Measurements from ENCODE around the gene NRG3. TPM values are rescaled to one million over a fixed set of nuclear protein-coding genes. Genes with fewer than 3 reads are reported as not detected.

NRG3 gene
- total and polyA plus RNA-seq, 8 donors, result 0.14 to 0.59 (median 0.25) TPM; not detected in 2

DNA sequence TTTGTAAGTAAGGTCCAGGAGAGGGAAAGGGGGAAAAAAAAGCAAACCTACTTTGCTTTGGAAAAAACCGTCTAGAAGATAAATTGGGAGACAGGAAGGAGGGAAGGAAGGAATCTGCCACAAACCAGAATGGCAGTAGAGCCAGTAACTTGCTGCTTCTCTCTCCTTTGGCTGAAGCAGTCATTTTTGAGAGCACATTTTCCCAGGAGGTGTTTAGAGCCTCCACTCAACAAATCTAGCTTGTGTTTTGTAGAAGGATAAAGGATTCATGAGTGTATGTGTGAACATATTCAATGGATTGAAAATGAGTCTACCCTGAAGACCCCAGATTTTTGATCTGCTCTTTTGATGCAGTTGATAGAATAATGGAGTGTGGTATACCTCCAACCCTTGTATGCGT is 2.6 kb downstream of the NRG3 start:
- Histone ChIP-seq H3K27ac (no peak overlapping the region), H3K4me3 (no peak overlapping the region), H3K9me3 (no peaks in the 10 kb centered on the region), H3K27me3 (peaks cover 0 to 27% (median 0%) of the 10 kb centered on the region in 4 donors), H3K4me1 (peaks cover 0 to 6% (median 0%) of the 10 kb centered on the region in 3 donors), H3K36me3 (no peaks in the 10 kb centered on the region)
- intact Hi-C loops (cut with DNase I), result no loop called here
- TF ChIP-seq, protein P1, sequence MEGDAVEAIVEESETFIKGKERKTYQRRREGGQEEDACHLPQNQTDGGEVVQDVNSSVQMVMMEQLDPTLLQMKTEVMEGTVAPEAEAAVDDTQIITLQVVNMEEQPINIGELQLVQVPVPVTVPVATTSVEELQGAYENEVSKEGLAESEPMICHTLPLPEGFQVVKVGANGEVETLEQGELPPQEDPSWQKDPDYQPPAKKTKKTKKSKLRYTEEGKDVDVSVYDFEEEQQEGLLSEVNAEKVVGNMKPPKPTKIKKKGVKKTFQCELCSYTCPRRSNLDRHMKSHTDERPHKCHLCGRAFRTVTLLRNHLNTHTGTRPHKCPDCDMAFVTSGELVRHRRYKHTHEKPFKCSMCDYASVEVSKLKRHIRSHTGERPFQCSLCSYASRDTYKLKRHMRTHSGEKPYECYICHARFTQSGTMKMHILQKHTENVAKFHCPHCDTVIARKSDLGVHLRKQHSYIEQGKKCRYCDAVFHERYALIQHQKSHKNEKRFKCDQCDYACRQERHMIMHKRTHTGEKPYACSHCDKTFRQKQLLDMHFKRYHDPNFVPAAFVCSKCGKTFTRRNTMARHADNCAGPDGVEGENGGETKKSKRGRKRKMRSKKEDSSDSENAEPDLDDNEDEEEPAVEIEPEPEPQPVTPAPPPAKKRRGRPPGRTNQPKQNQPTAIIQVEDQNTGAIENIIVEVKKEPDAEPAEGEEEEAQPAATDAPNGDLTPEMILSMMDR (IDR thresholded peaks at IDR 0.05), result no peak
- 45 to 67% methylated on average over 2 of the region's 2 CpGs for WGBS, 2 donors
- DNase-seq (no peak), ATAC-seq (no peak), FAIRE-seq (no peak)

DNA sequence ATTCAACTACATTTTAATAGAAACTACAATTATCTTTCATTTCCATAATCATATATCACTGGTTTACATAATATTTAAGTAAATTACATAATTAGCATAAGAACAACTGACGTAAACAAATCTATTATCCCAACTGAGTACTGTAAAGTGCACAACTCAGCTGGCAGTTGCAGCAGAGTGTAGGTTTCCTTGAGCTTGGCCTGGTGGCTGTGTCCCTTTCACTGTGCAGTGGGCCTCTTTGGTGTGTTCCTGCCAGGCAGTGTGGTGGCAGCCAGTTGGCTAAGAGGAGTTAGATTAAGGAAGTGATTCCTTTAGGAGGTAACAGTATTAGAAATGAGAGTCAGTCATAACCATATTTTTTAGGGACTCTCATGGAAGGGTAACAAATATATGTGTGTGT is 7.0 kb downstream of the NRG3 start:
- no peaks in the 10 kb centered on the region for H3K9me3 ChIP-seq
- H3K27ac ChIP-seq, result no peak overlapping the region
- FAIRE-seq (no peak), ATAC-seq (no peak), DNase-seq (no peak)
- H3K4me3 ChIP-seq, result no peak overlapping the region
- no peaks in the 10 kb centered on the region for H3K4me1 ChIP-seq
- peaks cover 0 to 3% (median 0%) of the 10 kb centered on the region in 4 donors for H3K27me3 ChIP-seq
- TF ChIP-seq, protein P1 (IDR thresholded peaks at IDR 0.05), result no peak
- no peaks in the 10 kb centered on the region for H3K36me3 ChIP-seq
- 86 to 87% methylated on average over 1 of the region's 1 CpG for whole genome bisulfite sequencing, 2 donors
- intact Hi-C loops (cut with DNase I), result no loop called here

DNA sequence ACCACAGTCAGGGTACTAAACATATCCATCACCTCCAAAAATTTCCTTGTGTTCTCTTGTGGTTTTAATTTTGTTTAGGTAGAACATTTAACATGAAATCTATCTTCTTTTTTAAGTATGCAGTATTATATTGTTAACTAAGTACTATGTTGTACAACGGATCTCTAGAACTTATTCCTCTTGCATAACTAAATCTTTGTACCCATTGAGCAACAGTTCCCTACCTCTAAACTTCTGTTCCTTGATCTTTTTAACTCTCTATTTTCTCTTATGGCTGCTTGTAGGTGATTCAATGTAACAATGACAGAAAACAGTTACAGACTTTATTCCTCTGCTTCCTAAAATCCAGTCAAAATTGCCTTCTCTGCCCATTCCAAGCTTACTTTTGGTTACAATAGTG is 9.9 kb downstream of the NRG3 start:
- no peak overlapping the region for H3K4me3 ChIP-seq
- no peaks in the 10 kb centered on the region for H3K36me3 ChIP-seq
- no peak for ATAC-seq
- no peaks in the 10 kb centered on the region for H3K9me3 ChIP-seq
- TF ChIP-seq, protein P1 (IDR thresholded peaks at IDR 0.05), result no peak
- WGBS, 2 donors, result 91 to 97% methylated on average over 1 of the region's 1 CpG
- no peak overlapping the region for H3K27ac ChIP-seq
- no peaks in the 10 kb centered on the region for H3K27me3 ChIP-seq
- FAIRE-seq, result no peak
- intact Hi-C loops (cut with DNase I), result no loop called here
- no peak for DNase-seq
- H3K4me1 ChIP-seq, result no peaks in the 10 kb centered on the region

DNA sequence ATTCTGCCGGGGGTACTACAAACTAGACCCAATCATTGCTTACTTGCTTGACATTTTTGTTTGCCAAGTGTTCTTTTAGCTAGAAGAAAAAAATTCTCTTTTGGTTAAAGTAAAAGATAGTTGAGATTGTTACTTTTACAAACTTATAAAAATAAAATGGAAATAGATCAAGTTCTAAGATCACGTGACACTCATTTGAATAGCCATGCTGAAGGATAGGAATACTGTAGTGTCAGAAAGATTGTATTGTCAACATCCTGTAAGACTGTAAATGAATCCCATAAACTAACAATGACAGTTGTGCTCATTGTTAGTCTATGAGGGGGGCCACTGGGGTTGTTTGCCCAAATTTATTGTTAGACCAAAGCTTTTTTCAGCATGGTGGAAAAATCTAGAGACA is 10.5 kb downstream of the NRG3 start:
- WGBS, 2 donors, result 68 to 88% methylated on average over 2 of the region's 2 CpGs
- Histone ChIP-seq H3K27ac (no peak overlapping the region), H3K36me3 (no peaks in the 10 kb centered on the region), H3K4me3 (no peak overlapping the region), H3K27me3 (no peaks in the 10 kb centered on the region), H3K4me1 (no peaks in the 10 kb centered on the region), H3K9me3 (no peaks in the 10 kb centered on the region)
- ATAC-seq (no peak), FAIRE-seq (no peak), DNase-seq (no peak)
- TF ChIP-seq, protein P1 (IDR thresholded peaks at IDR 0.05), result no peak
- intact Hi-C loops (cut with DNase I), result no loop called here

DNA sequence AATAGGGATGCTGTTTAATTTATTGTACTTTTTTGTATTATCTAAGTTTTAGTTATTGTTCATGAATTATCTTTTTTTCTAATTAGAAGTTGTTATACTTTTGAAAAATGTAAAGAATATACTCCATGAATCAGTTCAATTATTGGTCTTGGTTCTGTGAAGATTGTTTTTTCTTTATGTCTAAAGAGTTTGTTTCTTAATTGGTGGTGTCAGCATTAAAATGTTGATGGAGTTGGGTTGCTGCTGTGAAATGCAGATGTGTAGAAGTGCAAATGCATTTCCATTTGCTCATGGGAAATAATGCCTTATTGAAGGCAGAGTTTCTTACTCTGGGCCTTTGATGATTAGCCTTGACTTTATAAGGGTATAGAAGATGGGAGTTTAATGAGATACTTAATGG is 11.9 kb downstream of the NRG3 start:
- intact Hi-C loops (cut with DNase I), result no loop called here
- FAIRE-seq, result no peak

More for the DNA sequence above, 11.9 kb downstream of the NRG3 start:
- Histone ChIP-seq H3K9me3 (no peaks in the 10 kb centered on the region), H3K36me3 (no peaks in the 10 kb centered on the region), H3K4me3 (no peak overlapping the region), H3K27me3 (no peaks in the 10 kb centered on the region), H3K4me1 (no peaks in the 10 kb centered on the region), H3K27ac (no peak overlapping the region)
- TF ChIP-seq, protein P1 (IDR thresholded peaks at IDR 0.05), result no peak
- no peak for DNase-seq
- no peak for ATAC-seq
